Measurements from ENCODE around the gene CD44.
A peak's percentile ranks its signal among the peaks of the same experiment; 100 is the strongest.

Gene CD44

GRCh38 chr11:35160902-35161597 is 22.1 kb downstream of the CD44 start:
- DNase-seq: no peak

GRCh38 chr11:35162745-35163144 is 23.8 kb downstream of the CD44 start:
- no peak for DNase-seq

- DNase-seq: no peak
These were observed 24.2 kb downstream of the CD44 start for GRCh38 chr11:35163209-35163608.

GRCh38 chr11:35163702-35164496 is 24.9 kb downstream of the CD44 start:
- peak; percentile 65 for DNase-seq

GRCh38 chr11:35165030-35165422 is 26.1 kb downstream of the CD44 start:
- no peak for DNase-seq

- DNase-seq: peak; percentile 97
These were observed 26.7 kb downstream of the CD44 start for GRCh38 chr11:35165423-35166368.

- DNase-seq: peak; percentile 70
These were observed 27.7 kb downstream of the CD44 start for GRCh38 chr11:35166369-35167360.

- no peak for DNase-seq
These were observed 28.5 kb downstream of the CD44 start for GRCh38 chr11:35167426-35167954.

- DNase-seq: no peak
These were observed 29.7 kb downstream of the CD44 start for GRCh38 chr11:35168671-35169070.

- no peak for DNase-seq
These were observed 30.1 kb downstream of the CD44 start for GRCh38 chr11:35169112-35169511.

GRCh38 chr11:35169754-35170153 is 30.8 kb downstream of the CD44 start:
- no peak for DNase-seq

GRCh38 chr11:35170503-35170902 is 31.5 kb downstream of the CD44 start:
- DNase-seq: no peak

- DNase-seq: no peak
These were observed 32.3 kb downstream of the CD44 start for GRCh38 chr11:35171226-35171625.

GRCh38 chr11:35173011-35173511 is 34.1 kb downstream of the CD44 start:
- no peak for DNase-seq

GRCh38 chr11:35173616-35174566 is 34.9 kb downstream of the CD44 start:
- no peak for DNase-seq

- peak; percentile 64 for DNase-seq
These were observed 35.7 kb downstream of the CD44 start for GRCh38 chr11:35174666-35175065.

- peak; percentile 79 for DNase-seq
These were observed 38.4 kb downstream of the CD44 start for GRCh38 chr11:35177370-35177769.

- DNase-seq: no peak
These were observed 39.3 kb downstream of the CD44 start for GRCh38 chr11:35178067-35178805.

- DNase-seq: peak; percentile 60
These were observed 39.9 kb downstream of the CD44 start for GRCh38 chr11:35178873-35179272.
